ENCODE data around the gene TEX52. TPM values are rescaled to one million over a fixed set of nuclear protein-coding genes. Genes with fewer than 3 reads are reported as not detected.

Gene TEX52
- not detected in 2 replicates for total RNA-seq

GRCh38 chr12:2857021-2857431, at the start of gene TEX52:
Gene TEX52 (minus strand): TSS chr12:2857039. CDS start chr12:2857026, 13 bp downstream.

DNA sequence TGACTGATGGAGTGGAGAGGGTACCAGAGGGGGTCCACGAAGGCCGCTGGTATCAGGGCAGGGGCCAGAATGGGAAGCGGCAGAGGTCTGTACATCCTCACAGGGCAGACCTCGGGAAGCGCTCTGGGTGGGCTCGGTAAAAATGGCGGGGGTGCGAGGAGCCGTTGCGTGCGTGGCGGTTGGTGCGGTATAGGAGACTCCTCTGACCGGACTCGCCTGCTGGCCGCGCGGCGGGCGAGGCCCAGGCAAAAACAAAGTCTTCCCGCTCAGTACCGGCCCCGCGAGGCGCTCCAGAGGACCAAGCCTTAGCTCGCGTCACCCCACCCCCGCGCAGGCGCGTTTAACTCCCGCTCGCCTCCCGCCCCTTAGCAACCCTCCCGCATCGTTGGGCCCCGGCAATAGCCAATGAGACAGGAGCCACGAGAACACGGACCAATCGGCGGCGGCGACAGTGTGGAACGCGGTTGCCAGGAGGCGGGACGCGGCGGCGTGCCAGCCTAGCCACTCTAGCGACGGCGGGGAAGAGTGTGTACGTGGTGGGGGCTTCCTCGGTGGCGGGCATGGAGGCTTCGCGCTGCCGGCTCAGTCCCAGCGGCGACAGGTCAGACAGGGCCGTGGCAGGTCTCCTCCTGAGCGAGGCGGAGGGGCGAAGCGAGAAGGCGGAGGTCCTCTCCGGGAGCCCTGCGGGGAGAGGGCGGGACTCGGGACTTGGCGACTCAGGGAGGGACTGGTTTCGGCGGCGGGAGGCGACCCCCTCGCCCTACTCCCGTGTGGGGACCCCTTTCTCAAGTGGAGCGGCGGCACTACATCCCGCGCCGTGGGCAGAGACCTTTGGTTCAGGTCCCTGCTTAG, 33.8 kb upstream of the TEX52 start, which contains the start of gene TULP3:
Gene TULP3, plus strand, starts transcription at position 504 of the 852 bp plus-strand sequence. Its CDS starts 57 bp downstream, at position 561.

DNA sequence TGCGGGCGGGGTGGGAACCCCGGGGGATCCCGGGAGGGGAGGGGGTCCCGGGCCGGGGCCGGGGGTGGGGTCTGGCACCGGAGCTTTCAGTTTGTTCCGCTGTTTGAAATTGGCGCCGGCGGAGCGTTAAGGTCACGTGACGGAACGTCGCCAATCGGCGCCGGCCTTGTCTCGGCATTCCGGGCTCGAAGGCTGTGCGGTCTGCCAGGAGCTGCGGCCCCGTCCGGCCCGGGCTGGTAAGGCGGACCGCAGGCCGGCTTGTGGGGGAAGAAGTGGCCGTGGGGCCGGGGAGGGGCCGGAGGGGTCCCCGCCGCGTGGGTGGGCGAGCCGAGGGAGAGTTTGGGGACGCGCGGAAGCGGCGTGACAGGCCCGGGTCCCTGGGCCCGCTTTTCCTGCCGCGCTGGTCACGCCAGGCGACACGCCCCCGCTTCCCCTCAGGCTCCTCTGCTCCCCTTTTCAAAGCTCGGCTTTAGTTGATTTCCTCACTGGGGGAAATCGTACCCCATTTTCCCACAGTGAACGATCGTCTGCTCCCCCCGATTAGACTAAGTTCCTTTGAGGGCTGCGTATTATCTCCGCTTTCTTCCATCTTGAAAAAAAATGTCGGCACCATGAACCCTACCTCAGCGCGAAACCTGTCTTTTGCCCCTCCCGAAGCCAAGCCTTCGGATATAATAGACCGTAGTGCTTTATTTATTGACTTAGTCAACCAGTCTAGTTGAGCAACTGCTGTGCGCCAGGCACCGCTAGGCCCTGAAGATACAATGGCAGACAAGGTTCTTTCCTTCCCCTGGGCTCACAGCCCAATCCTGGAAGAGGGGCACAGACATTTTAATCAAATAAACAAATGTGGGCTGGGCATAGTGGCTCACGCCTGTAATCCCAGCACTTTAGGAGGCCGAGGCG, 20.5 kb upstream of the TEX52 start, which contains the start of the genes FOXM1 and RHNO1:
Gene FOXM1, minus strand, starts transcription at position 128 of the 906 bp plus-strand sequence. CDS start 2,696 bp downstream, outside the sequence.
Gene RHNO1, plus strand, starts transcription at position 177 of the 906 bp plus-strand sequence. CDS start 8,144 bp downstream, outside the sequence.

DNA sequence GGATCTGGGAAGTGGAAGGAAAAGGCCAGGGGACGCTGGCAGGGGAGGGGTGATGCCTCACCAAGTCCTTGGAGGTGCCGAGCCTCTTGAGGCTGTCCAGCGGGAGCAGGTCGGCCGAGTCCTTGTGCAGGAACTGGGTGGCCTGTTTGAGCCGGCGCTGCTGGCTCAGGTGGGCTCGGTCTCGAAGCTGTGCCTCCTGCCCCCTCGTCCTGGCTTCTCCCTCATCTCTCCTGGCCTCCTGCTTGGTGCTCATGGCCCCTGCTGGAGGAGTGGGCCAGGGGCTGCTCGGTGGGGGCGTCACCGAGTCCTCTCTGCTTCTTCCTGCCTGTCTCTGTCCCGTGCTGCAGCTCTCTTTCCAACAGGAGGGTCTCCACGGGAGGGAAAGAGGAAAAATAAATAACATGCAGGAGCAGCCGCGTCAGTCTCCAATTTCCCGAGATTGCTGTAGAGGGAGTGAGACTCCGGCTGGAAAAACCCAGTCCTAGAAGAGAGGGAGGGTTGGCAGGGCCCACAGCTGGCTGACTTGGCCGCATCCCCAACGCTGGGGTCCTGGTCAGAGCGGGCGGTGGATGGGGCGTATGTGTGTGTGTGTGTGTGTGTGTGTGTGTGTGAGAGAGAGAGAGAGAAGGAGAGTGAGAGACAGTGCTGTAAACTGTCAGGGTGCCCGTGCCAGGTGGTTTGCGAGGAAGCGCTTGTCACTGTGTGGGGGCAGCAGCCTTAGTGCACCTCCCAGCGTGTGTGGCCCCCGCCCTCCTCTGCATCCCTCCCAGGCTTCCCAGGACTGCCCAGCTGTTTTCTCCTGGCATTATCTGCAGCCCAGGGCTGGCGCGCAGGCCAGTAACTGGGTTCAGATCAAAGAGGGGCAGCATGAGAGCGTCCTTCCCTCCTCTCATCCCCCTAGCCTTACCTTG, 22.0 kb downstream of the TEX52 start, which contains the start of gene NRIP2:
Gene NRIP2, minus strand, starts transcription at position 455 of the 911 bp plus-strand sequence. Its CDS starts 52 bp downstream, at position 403.

DNA sequence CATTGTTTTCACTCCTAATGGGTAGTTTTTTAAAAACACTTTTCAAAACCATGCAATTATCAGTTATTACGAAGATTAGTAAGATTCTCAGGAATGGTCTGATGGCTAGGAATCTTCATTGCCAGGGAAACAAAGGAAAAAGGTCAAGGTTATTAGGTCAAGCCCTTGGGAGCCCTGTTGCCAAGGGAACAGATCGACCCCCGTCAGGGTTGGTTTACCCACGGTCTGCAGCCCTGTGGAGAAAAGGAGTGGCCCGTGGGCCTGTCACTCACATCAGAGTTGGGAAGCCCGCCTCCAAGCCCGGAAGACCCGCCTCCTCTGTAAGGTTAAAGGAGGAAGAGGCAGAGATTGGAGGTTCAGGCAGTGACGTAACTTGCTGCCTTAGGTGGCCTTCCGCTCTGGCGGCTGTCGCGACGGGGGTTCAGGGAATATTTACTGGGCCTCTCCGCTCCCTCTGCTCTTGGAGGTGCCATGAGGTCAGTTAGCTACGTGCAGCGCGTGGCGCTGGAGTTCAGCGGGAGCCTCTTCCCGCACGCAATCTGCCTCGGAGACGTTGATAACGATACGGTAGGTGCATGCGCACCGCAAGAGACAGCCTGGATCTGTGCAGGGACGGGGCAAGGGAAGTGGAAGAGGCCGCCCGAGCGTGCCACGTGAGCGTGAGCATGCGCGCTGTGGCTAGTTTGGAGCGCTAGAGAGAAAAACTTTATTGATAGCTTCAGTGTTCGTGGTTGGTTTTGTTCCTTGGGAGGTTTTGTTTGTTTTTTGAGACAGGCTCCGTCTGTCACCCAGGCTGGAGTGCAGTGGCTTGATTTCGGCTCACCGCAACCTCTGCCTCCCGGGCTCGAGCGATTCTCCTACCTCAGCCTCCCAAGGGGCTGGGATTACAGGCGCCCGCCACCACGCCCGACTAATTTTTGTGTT, 44.3 kb downstream of the TEX52 start, which contains the start of gene ITFG2:
Gene ITFG2, plus strand, starts transcription at position 379 of the 924 bp plus-strand sequence. Its CDS starts 93 bp downstream, at position 472.

Other genes starting within 250 kb of the TEX52 start
- 19.0 and 25.3 TPM in 2 replicates for gene FKBP4, start 62.1 kb downstream of the TEX52 start, total RNA-seq
- 11.2 and 12.1 TPM in 2 replicates for gene ITFG2, start 44.4 kb downstream of the TEX52 start, total RNA-seq
- gene NRIP2, start 22.0 kb downstream of the TEX52 start, total RNA-seq, result 0.56 and 3.7 TPM in 2 replicates
- gene FOXM1, start 20.1 kb upstream of the TEX52 start, total RNA-seq, result 2.6 and 4.2 TPM in 2 replicates
- 10.6 and 12.5 TPM in 2 replicates for gene RHNO1, start 20.2 kb upstream of the TEX52 start, total RNA-seq
- gene TULP3, start 33.9 kb upstream of the TEX52 start, total RNA-seq, result 20.8 and 25.0 TPM in 2 replicates
- gene TEAD4, start 102.4 kb upstream of the TEX52 start, total RNA-seq, result 9.7 and 15.5 TPM in 2 replicates
- gene TSPAN9, start 220.3 kb upstream of the TEX52 start, total RNA-seq, result 22.4 and 23.5 TPM in 2 replicates

All from cardiac ventricle fibroblast (primary cell).